GM12878 (cell line): ENCODE measurements around the gene C1QTNF12. TPM values are rescaled to one million over a fixed set of nuclear protein-coding genes. Genes with fewer than 3 reads are reported as not detected.

ENCODE experiments used
- ATAC-seq: fragments of 200-7000 bp; cut with Tn5 transposase; 3 replicates; pipeline ENCODE4 v1.9.1; 2020; ENCODE audit warnings: mild to moderate bottlenecking, moderate library complexity
- BruUV-seq: library from RNA; stranded (reverse); fragments of 400-500 nt; replicated peaks from 2 replicates; lab custom pipeline; 2021; lab: Mats Ljungman, UMichigan
- CTCF ChIA-PET: fragments of 300-600 bp; sonication (Branson Sonifier 250); formaldehyde crosslinking; extraction: SDS; loops from one replicate; lab custom pipeline; 2021; ENCODE audit warnings: inconsistent platforms; lab: Yijun Ruan, JAX
- POLR2A ChIA-PET: fragments of 350-600 bp; formaldehyde crosslinking; extraction: SDS; loops from one replicate; lab custom pipeline; 2021; ENCODE audit warnings: inconsistent platforms; lab: Charles Lee
- RAD21 ChIA-PET: fragments of 300-600 bp; sonication (Branson Sonifier 250); formaldehyde crosslinking; loops from one replicate; lab custom pipeline; 2023; ENCODE audit warnings: antibody characterized with exemption; ENCODE audit not compliant: unreplicated experiment; lab: Charles Lee
- SMC1A ChIA-PET: fragments of 300-600 bp; sonication (Branson Sonifier 250); formaldehyde crosslinking; loops from one replicate; lab custom pipeline; 2023; ENCODE audit not compliant: unreplicated experiment, uncharacterized antibody; lab: Charles Lee
- DNase-seq: peaks from one replicate; pipeline ENCODE4 v3.0.0-alpha.2; 2011; ENCODE audit warnings: low read depth, low spot score
- FAIRE-seq: peaks from 3 replicates; lab custom pipeline; 2011; peaks lifted over from hg19 to GRCh38; lab: Jason Lieb, UNC
- H2AFZ ChIP-seq: 2 replicates; pipeline ENCODE4 v1.6.0; 2011; ENCODE audit warnings: low read depth, low read length, control low read depth; ENCODE audit not compliant: control insufficient read depth
- H3K27ac ChIP-seq: 2 replicates; pipeline ENCODE4 v1.5.1; 2011; ENCODE audit warnings: control low read depth; ENCODE audit not compliant: control insufficient read depth, insufficient read depth
- H3K27me3 ChIP-seq, 2 experiments: replicated peaks in 1 of 2; 2 replicates each; pipeline versions ENCODE4 v1.6.0 to v1.6.1; 2011; ENCODE audit warnings: low read length in 1 of 2; ENCODE audit not compliant: control insufficient read depth in 2 of 2, insufficient read depth in 2 of 2
- H3K36me3 ChIP-seq, 2 experiments: 2 replicates each; pipeline ENCODE4 v1.5.1; 2011; ENCODE audit warnings: low read length in 1 of 2; ENCODE audit not compliant: control insufficient read depth in 2 of 2, insufficient read depth in 2 of 2
- H3K4me1 ChIP-seq: 2 replicates; pipeline ENCODE4 v1.6.1; 2011; ENCODE audit warnings: mild to moderate bottlenecking, low read length, moderate library complexity, mixed read lengths; ENCODE audit not compliant: control insufficient read depth, insufficient read depth
- H3K4me2 ChIP-seq: 2 replicates; pipeline ENCODE4 v1.6.0; 2011; ENCODE audit warnings: control low read depth; ENCODE audit not compliant: control insufficient read depth, insufficient read depth
- H3K4me3 ChIP-seq: fragments of 200-600 bp; sonication (generic); 2 replicates; pipeline ENCODE4 v1.5.1; 2016
- H3K79me2 ChIP-seq: 2 replicates; pipeline ENCODE4 v1.6.0; 2011; ENCODE audit warnings: low read length; ENCODE audit not compliant: control insufficient read depth, insufficient read depth
- H3K9ac ChIP-seq: 2 replicates; pipeline ENCODE4 v1.8.0; 2011; ENCODE audit warnings: low read length, control low read depth, mixed read lengths; ENCODE audit not compliant: control insufficient read depth, insufficient read depth
- H3K9me3 ChIP-seq: replicated peaks from 3 replicates; pipeline ENCODE4 v1.5.1; 2011; ENCODE audit warnings: mild to moderate bottlenecking, low read length; ENCODE audit not compliant: control insufficient read depth, insufficient read depth
- H4K20me1 ChIP-seq: 2 replicates; pipeline ENCODE4 v1.6.0; 2011; ENCODE audit not compliant: control insufficient read depth, insufficient read depth
- BHLHE40 ChIP-seq, 2 experiments: fragments of 450-650 bp in 1 of 2; IDR thresholded peaks; 2 replicates each; pipeline ENCODE4 v1.6.1; 2011 to 2017; ENCODE audit warnings: low read depth in 2 of 2, borderline replicate concordance in 1 of 2, improper control_type of control experiment in 1 of 2, low read length in 1 of 2, mild to moderate bottlenecking in 1 of 2
- E2F8 ChIP-seq: fragments of 450-650 bp; IDR thresholded peaks from 2 replicates; pipeline ENCODE4 v1.6.1; 2018; ENCODE audit warnings: mild to moderate bottlenecking, low read depth, moderate library complexity; ENCODE audit not compliant: partially characterized antibody
- ELK1 ChIP-seq: IDR thresholded peaks from 2 replicates; pipeline ENCODE4 v1.6.1; 2012; ENCODE audit warnings: low read depth, low read length, improper control_type of control experiment
- IKZF1 ChIP-seq: fragments of 450-650 bp; conservative IDR thresholded peaks from 2 replicates; pipeline ENCODE4 v1.6.1; 2017; ENCODE audit warnings: antibody characterized with exemption, mild to moderate bottlenecking
- POU2F2 ChIP-seq: IDR thresholded peaks from 3 replicates; pipeline ENCODE4 v1.6.1; 2011; ENCODE audit warnings: low read depth, mild to moderate bottlenecking, low read length, borderline replicate concordance
- RUNX3 ChIP-seq: IDR thresholded peaks from 2 replicates; pipeline ENCODE4 v1.6.1; 2012; ENCODE audit warnings: low read length, inconsistent platforms
- SMC3 ChIP-seq: IDR thresholded peaks from 2 replicates; pipeline ENCODE4 v1.6.1; 2011; ENCODE audit warnings: low read length, improper control_type of control experiment, borderline replicate concordance
- TBL1XR1 ChIP-seq: IDR thresholded peaks from 2 replicates; pipeline ENCODE4 v1.6.1; 2012; ENCODE audit warnings: low read depth, low read length, improper control_type of control experiment
- TCF7 ChIP-seq: IDR thresholded peaks from 2 replicates; pipeline ENCODE4 v1.6.1; 2014; ENCODE audit warnings: antibody characterized with exemption, borderline replicate concordance
- WGBS: methylation state at CpG from one replicate; pipeline ENCODE4 v1.1.6; 2016; ENCODE audit warnings: low lambda C conversion rate; ENCODE audit not compliant: insufficient replicate concordance, insufficient coverage; ENCODE audit errors: missing lambda C conversion rate; 5-methylcytosine and 5-hydroxymethylcytosine counted together
- in situ Hi-C: fragments of 300-500 bp; cut with MboI; formaldehyde crosslinking; loops from 9 replicates; pipeline ENCODE4 v1.14.3; 2018; ENCODE audit warnings: mixed read lengths
- intact Hi-C: fragments of 100-400 bp; cut with micrococcal nuclease; formaldehyde crosslinking; loops from one replicate; pipeline ENCODE4 v1.14.2; 2022; ENCODE audit not compliant: unreplicated experiment
- polyA plus RNA-seq, 11 experiments: library from polyadenylated mRNA; depleted of rRNA in 4 of 11; unstranded in 6 of 11; stranded (reverse) in 5 of 11; fragments of >200 nt; fragmentation: Nextera tagmentation in 4 of 11; fragmentation: Illumina TruSeq in 1 of 11; extraction: Ambion mirVana in 4 of 11; extraction: Trizol in 1 of 11; gene quantifications; 1 replicate in 1 of 11; 2 replicates in 10 of 11; pipeline versions ENCODE4 v1.2.1 to v1.2.3, GENCODE V29; 2011 to 2016; ENCODE audit warnings: inconsistent platforms in 2 of 11, missing spikeins in 2 of 11, low read depth in 1 of 11
- total RNA-seq, 4 experiments: library from RNA; depleted of rRNA in 3 of 4; stranded (reverse); fragments of >200 nt in 3 of 4; fragmentation: Illumina TruSeq in 1 of 4; extraction: Trizol in 1 of 4; gene quantifications; 2 replicates each; pipeline versions ENCODE4 v1.2.1 to v1.2.3, GENCODE V29; 2013 to 2021
- TF ChIP-seq, protein P1 (sequence below): fragments of 450-650 bp; IDR thresholded peaks from 2 replicates; pipeline ENCODE4 v1.6.1; 2017; ENCODE audit warnings: antibody characterized with exemption, mild to moderate bottlenecking, moderate library complexity
- TF ChIP-seq, protein P2 (sequence below): fragments of 450-650 bp; IDR thresholded peaks from 2 replicates; pipeline ENCODE4 v1.6.1; 2017; ENCODE audit warnings: mild to moderate bottlenecking, moderate library complexity

C1QTNF12 gene
- total and polyA plus RNA-seq, 10 of the 15 experiments (the other 5 are each of a cell fraction or from before 2014, with no cell fraction given) = 0.17 to 1.0 (median 0.31) TPM; not detected in 5

DNA sequence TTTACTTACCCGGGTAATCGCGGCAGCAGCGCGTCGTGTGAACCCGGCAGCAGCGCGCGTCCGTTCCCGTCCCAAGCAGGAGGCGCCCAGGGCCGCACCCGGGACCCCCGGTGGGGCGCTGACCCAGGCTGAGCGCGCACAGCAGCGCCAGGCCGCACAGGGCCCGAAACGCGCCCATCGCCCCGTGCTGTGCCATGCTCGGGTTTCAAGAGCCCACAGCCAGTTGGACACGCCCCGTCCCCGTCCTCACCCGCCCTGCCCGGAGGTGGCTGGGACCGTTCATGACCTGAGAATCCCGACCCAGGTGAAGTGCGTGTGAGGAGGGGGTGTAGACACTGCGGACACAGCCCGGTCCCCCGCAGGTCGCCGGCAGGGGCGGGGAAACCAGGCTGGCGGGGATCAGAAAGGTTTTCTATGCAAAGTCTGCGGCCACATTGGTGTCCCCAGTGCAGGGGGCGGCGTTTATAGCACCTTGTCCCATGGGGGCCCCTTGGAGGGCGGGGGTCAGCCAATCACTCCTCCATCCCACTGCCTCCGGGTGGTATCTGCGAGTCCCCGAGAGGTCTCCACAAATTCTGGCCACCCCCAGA is 40.1 kb downstream of the C1QTNF12 start, which contains the start of gene TNFRSF18:
Gene TNFRSF18 (minus strand): TSS at position 217 of the 590 bp plus-strand sequence. CDS start 21 bp downstream, at position 196.
- no peak within 1 kb of the TSS; the same call in 1 of the 2 replicates for H3K9ac ChIP-seq
- CTCF ChIA-PET = interaction anchor here (2.0 to 2.2 kb wide), 2 partner anchors 84 to 85 kb away, joined by 14 to 25 read pairs; no protein-coding TSS in a partner anchor
- H3K4me2 ChIP-seq = peak within 1 kb of the TSS; percentile 89
- intact Hi-C loops = no loop called here
- no peak within 1 kb of the TSS for H3K4me3 ChIP-seq
- BruUV-seq = no TSS peak
- SMC1A ChIA-PET = interaction anchor here (0.8 to 1.8 kb wide), 4 partner anchors 25 to 84 kb away, joined by 3 to 8 read pairs (median 4); no protein-coding TSS in a partner anchor
- POLR2A ChIA-PET = interaction anchor here (0.8 to 1.0 kb wide), 3 partner anchors 13 to 44 kb away, joined by 3 read pairs; no protein-coding TSS in a partner anchor
- H3K79me2 ChIP-seq = no peaks in the 10 kb centered on the region
- FAIRE-seq = no peak
- H4K20me1 ChIP-seq = no peaks in the 10 kb centered on the region
- H3K27ac ChIP-seq = no peak within 1 kb of the TSS
- in situ Hi-C loops = no loop called here
- RAD21 ChIA-PET = interaction anchor here (1.0 to 2.1 kb wide), 8 partner anchors 24 to 86 kb away, joined by 3 to 10 read pairs (median 6); no protein-coding TSS in a partner anchor
- peak within 1 kb of the TSS; percentile 15 for H2AFZ ChIP-seq
- H3K36me3 ChIP-seq = no peaks in the 10 kb centered on the region
- H3K4me1 ChIP-seq = peaks cover 28% of the 10 kb centered on the region
- under 1% methylated on average over 48 of the region's 49 CpGs for WGBS
- no peaks in the 10 kb centered on the region for H3K9me3 ChIP-seq
- H3K27me3 ChIP-seq = peaks cover 0 to 8% of the 10 kb centered on the region in 2 experiments; a peak in 1 of 4 replicates
- ATAC-seq = peak; percentile 58
- no peak for DNase-seq
- TF ChIP-seq POU2F2 (peak; percentile 92; the same call in 2 of the 3 replicates), SMC3 (no peak), TCF7 (no peak), BHLHE40 (IDR thresholded peaks at IDR 0.05; ENCODE audit: borderline replicate concordance in 1 of 2, low read depth in 2 of 2, low read length in 1 of 2) (peak; percentile 18 to 42; a peak in 1 of 4 replicates), IKZF1 (0 out of 2 replicates have a peak, but pooled peaks have one; percentile 16), ELK1 (no peak), TBL1XR1 (no peak), E2F8 (no peak), RUNX3 (peak; percentile 69)
- TF ChIP-seq, protein P1, sequence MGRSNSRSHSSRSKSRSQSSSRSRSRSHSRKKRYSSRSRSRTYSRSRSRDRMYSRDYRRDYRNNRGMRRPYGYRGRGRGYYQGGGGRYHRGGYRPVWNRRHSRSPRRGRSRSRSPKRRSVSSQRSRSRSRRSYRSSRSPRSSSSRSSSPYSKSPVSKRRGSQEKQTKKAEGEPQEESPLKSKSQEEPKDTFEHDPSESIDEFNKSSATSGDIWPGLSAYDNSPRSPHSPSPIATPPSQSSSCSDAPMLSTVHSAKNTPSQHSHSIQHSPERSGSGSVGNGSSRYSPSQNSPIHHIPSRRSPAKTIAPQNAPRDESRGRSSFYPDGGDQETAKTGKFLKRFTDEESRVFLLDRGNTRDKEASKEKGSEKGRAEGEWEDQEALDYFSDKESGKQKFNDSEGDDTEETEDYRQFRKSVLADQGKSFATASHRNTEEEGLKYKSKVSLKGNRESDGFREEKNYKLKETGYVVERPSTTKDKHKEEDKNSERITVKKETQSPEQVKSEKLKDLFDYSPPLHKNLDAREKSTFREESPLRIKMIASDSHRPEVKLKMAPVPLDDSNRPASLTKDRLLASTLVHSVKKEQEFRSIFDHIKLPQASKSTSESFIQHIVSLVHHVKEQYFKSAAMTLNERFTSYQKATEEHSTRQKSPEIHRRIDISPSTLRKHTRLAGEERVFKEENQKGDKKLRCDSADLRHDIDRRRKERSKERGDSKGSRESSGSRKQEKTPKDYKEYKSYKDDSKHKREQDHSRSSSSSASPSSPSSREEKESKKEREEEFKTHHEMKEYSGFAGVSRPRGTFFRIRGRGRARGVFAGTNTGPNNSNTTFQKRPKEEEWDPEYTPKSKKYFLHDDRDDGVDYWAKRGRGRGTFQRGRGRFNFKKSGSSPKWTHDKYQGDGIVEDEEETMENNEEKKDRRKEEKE = no peak
- TF ChIP-seq, protein P2, sequence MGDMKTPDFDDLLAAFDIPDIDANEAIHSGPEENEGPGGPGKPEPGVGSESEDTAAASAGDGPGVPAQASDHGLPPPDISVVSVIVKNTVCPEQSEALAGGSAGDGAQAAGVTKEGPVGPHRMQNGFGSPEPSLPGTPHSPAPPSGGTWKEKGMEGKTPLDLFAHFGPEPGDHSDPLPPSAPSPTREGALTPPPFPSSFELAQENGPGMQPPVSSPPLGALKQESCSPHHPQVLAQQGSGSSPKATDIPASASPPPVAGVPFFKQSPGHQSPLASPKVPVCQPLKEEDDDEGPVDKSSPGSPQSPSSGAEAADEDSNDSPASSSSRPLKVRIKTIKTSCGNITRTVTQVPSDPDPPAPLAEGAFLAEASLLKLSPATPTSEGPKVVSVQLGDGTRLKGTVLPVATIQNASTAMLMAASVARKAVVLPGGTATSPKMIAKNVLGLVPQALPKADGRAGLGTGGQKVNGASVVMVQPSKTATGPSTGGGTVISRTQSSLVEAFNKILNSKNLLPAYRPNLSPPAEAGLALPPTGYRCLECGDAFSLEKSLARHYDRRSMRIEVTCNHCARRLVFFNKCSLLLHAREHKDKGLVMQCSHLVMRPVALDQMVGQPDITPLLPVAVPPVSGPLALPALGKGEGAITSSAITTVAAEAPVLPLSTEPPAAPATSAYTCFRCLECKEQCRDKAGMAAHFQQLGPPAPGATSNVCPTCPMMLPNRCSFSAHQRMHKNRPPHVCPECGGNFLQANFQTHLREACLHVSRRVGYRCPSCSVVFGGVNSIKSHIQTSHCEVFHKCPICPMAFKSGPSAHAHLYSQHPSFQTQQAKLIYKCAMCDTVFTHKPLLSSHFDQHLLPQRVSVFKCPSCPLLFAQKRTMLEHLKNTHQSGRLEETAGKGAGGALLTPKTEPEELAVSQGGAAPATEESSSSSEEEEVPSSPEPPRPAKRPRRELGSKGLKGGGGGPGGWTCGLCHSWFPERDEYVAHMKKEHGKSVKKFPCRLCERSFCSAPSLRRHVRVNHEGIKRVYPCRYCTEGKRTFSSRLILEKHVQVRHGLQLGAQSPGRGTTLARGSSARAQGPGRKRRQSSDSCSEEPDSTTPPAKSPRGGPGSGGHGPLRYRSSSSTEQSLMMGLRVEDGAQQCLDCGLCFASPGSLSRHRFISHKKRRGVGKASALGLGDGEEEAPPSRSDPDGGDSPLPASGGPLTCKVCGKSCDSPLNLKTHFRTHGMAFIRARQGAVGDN = peak; percentile 25; the same call in 1 of the 2 replicates
